Mesodermal cell (in vitro differentiated cells): ENCODE data around the gene SLC7A1.

ENCODE experiments used
- H3K27ac ChIP-seq: 2 replicates; pipeline ENCODE4 v1.7.0; 2013; ENCODE audit warnings: mild to moderate bottlenecking, low read depth, low read length, moderate library complexity; ENCODE audit not compliant: severe bottlenecking
- H3K36me3 ChIP-seq: 2 replicates; pipeline ENCODE4 v1.7.1; 2013; ENCODE audit warnings: mild to moderate bottlenecking, low read length, moderate library complexity; ENCODE audit not compliant: control insufficient read depth, insufficient read depth
- H3K4me1 ChIP-seq: one replicate; pipeline ENCODE4 v1.7.1; 2013; ENCODE audit warnings: mild to moderate bottlenecking, low read length; ENCODE audit not compliant: insufficient read depth, control insufficient read depth, poor library complexity, severe bottlenecking
- H3K4me3 ChIP-seq: 2 replicates; pipeline ENCODE4 v1.7.0; 2013; ENCODE audit warnings: low read length, control low read depth, mild to moderate bottlenecking; ENCODE audit not compliant: insufficient read depth, poor library complexity, severe bottlenecking; ENCODE audit errors: extremely low read depth
- H3K9me3 ChIP-seq: 2 replicates; pipeline ENCODE4 v1.7.1; 2013; ENCODE audit warnings: mild to moderate bottlenecking, low read length, moderate library complexity; ENCODE audit not compliant: control insufficient read depth
- WGBS, 2 experiments: methylation state at CpG; one replicate each; pipeline ENCODE4 v1.1.5; 2013; ENCODE audit warnings: missing lambda C conversion rate in 2 of 2; ENCODE audit not compliant: insufficient coverage in 2 of 2; 5-methylcytosine and 5-hydroxymethylcytosine counted together

Gene SLC7A1

DNA sequence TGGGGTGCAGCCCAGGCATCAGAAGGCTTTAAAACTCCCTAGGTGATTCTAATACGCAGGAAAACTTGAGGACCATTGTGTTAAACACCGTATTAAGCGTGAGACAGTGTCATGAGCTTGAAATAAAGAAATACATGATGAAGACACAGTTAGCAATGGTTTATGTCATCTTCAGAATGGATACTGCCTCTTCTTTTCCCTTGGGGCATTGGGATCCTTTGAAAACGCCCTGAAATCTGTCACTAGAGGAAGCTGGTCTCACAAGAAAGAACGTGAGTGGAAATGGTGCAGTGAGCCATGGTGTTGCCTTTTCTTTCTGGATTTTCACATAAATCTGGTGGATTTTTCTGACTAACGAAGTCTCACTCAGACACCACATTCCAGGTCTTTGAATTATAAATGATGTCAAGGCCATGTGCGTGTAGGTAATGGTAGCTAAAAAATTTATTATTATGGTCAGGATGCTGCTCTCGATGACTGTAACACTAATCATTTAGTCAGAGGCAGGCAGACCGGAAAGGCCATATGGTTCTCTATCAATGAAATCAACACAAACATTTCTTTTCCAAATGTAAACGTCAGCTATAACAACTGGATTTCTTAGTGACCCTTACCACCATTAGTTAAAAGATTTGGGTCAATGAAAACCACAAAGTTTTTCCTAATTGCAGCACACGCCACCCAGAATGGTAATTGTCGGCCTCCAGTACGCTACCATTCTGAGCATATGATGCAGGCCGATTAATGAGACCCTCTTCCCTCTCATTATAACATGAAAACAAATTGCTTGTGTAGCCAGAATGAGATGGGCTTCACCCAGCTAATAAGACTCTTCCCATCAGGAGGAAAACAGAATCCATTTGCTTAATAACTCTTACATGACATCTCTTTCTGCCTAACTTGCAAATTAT is 105.6 kb downstream of the SLC7A1 start:
- H3K4me1 ChIP-seq, result no peaks in the 10 kb centered on the region
- no peaks in the 10 kb centered on the region for H3K9me3 ChIP-seq
- H3K4me3 ChIP-seq, result no peak overlapping the region
- no peaks in the 10 kb centered on the region for H3K36me3 ChIP-seq
- 83 to 92% methylated on average over 12 of the region's 14 CpGs for WGBS, 2 experiments
- no peak overlapping the region for H3K27ac ChIP-seq

DNA sequence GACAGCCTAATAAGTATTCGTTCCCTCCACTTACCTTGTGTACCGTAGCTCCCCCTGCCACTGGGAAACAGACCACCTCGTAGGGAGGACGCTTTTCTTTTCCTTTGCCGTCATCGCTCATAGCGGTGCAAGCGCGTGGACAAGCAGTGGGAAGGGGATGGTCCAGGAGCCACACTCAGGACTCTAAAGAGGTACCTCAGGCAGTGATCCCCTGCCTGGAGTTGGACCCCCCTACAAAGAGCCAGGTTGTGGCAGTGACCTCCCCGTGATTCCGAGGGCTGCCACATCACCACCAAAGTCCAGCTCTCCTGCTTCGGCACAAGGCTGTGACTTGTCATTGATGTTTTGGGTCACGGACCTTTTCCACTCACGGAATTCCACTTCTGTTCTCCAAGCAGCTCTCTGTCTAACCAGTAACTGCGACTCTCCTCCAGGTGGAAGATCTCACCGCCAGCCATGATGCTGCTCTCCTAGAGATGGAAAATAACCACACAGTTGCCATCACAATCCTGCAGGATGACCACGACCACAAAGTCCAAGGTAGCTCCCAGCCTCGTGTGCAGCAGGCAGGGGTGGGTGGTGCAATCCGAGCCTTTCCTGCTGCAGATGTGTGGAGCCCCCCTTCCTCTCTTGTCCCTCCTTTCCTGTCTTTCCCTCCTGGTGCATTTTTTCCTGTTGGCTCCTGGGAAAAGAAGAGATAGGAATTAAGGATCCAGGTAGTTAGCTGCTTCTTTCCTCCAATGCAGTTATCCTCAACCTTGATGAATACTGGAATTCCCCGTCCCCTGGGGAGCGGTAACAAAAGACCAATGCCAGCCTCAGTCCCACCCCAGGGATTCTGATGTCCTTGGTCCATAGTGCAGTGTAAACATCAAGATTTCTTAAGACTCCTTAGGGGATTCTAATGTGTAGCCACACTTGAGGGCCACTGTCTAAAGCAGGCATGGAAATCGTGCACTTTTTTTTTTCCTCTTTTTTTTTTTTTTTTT is 107.7 kb downstream of the SLC7A1 start:
- no peaks in the 10 kb centered on the region for H3K36me3 ChIP-seq
- H3K4me3 ChIP-seq, result no peak overlapping the region
- 88 to 92% methylated on average over 15 of the region's 22 CpGs for WGBS, 2 experiments
- H3K9me3 ChIP-seq, result no peaks in the 10 kb centered on the region
- no peaks in the 10 kb centered on the region for H3K4me1 ChIP-seq
- H3K27ac ChIP-seq, result no peak overlapping the region

DNA sequence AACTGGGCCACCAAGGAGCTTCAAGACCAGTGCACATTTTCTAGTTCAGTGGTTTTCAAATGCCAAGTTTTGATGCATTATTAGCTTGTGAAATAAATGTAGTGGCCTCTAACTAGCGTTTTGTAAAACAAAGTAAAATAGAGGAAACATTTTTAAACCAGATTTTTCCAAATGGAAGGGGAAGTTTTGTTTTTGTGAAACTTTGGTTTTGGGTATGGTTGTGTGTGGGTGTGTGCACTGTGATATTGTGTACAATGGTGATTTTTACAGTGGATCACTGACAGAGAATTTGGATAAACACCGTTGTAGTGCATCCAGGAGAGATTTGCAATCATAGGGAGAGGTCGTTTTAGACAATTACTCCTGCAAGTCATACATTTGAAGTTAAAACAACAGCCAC is 108.9 kb downstream of the SLC7A1 start:
- H3K4me1 ChIP-seq, result no peaks in the 10 kb centered on the region
- no peak overlapping the region for H3K4me3 ChIP-seq
- 86 to 100% methylated on average over 1 to 2 of the region's 3 CpGs for WGBS, 2 experiments
- no peaks in the 10 kb centered on the region for H3K36me3 ChIP-seq
- H3K27ac ChIP-seq, result no peak overlapping the region
- no peaks in the 10 kb centered on the region for H3K9me3 ChIP-seq

DNA sequence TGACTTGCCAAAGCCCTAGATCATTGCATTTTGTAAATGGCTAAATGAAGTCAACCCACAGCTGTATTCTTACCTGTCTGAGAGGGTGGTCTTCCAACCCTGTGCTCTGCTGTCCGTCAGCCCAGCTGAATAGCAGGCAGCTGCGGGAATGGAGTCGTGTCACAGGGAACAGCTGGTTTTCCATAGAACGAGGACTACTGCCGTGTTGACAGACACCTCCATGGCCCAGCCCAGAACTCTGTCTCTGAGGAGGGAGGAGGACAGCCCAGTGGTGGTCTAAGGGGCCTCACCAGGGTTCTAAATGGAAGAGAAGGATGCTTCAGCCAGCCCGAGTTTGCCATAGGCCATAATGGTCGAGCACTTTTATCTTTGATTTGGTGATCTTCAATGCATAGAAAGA is 110.7 kb downstream of the SLC7A1 start:
- H3K4me1 ChIP-seq, result no peaks in the 10 kb centered on the region
- no peak overlapping the region for H3K4me3 ChIP-seq
- no peaks in the 10 kb centered on the region for H3K9me3 ChIP-seq
- no peaks in the 10 kb centered on the region for H3K36me3 ChIP-seq
- no peak overlapping the region for H3K27ac ChIP-seq
- WGBS, 2 experiments, result 80 to 89% methylated on average over 6 to 7 of the region's 7 CpGs

DNA sequence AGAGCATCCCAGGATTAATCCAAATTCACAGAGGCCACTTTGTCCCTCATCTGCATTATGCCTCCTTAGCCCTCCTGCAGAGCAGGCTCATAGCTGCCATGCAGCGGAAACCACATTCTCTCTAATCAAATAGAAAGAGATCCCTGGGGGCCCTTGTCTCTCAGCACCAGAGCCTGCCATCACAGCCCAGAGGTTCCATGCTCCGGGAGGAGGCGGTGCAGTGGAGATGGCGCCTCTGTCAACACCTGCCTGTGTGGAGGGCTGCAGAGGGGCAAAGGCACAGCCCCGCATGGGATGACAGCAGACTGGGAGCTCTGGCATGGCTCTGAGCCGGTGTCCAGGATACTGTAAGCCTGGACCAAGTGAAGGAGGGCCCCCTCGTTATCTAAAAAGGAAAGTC is 111.3 kb downstream of the SLC7A1 start:
- 66% methylated on average over 6 of the region's 7 CpGs for WGBS, 2 experiments
- H3K4me3 ChIP-seq, result no peak overlapping the region
- no peaks in the 10 kb centered on the region for H3K9me3 ChIP-seq
- no peaks in the 10 kb centered on the region for H3K4me1 ChIP-seq
- H3K36me3 ChIP-seq, result no peaks in the 10 kb centered on the region
- H3K27ac ChIP-seq, result no peak overlapping the region

DNA sequence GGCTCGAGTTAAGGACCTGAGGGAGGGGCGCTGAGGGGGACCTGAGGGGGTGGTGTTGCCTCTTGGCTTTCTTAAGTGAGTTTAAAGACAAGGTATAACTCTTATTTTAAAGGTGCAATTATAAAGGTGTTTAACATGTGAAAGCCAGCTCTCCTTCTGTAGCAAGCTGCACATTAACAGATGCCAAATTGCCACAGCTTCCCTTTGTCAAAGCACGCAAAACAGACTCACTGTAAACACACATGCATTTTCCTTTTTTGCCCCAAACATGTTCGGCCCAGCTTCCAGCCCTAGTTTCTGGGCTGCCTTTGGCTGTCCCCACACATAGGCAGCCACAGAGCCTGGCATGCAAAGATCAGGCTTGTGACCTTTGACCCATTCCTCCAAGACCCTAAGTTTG is 111.9 kb downstream of the SLC7A1 start:
- H3K4me3 ChIP-seq, result no peak overlapping the region
- no peaks in the 10 kb centered on the region for H3K4me1 ChIP-seq
- 73 to 92% methylated on average over 4 of the region's 4 CpGs for WGBS, 2 experiments
- no peaks in the 10 kb centered on the region for H3K9me3 ChIP-seq
- H3K36me3 ChIP-seq, result no peaks in the 10 kb centered on the region
- H3K27ac ChIP-seq, result no peak overlapping the region

DNA sequence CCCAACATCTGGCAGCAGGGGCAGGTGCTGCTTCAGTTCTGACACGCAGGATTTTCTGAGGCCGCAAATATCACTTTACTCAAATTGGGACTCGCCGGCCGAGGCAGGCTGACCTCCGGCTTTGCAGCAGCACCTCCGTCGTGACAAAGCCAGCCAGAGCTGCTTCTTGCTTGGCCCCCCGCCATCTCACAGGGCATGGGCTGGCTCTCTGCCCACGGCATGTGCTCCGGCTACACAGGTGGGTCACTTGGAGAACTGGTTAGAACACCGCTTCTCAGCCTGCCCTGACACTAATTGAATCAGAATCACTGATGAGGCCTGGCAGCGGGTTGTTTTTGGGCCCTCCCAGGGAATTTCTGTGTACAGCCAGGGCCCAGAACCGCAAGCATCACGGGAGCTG is 112.3 kb downstream of the SLC7A1 start:
- no peaks in the 10 kb centered on the region for H3K4me1 ChIP-seq
- no peak overlapping the region for H3K4me3 ChIP-seq
- no peak overlapping the region for H3K27ac ChIP-seq
- 89 to 93% methylated on average over 14 to 15 of the region's 15 CpGs for WGBS, 2 experiments
- H3K36me3 ChIP-seq, result no peaks in the 10 kb centered on the region
- no peaks in the 10 kb centered on the region for H3K9me3 ChIP-seq

DNA sequence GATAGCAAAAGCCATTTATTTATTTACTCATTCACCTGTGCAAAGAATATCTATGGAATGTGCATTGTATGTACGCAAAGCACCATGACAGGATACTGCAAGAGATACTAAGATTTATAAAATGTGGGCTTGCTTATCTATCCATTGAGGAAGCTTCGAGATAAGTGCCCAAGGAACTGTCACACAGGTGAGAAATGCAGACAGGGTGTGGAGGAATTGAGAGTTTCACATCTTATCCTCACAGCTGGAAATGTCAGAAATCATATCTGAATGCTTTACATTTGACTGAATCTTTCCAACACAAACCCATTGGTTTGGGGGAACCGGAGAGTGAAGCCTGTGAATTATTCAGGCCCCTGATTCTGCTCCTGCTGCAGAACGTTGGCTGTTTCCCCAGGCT is 113.0 kb downstream of the SLC7A1 start:
- H3K4me1 ChIP-seq, result no peaks in the 10 kb centered on the region
- no peaks in the 10 kb centered on the region for H3K9me3 ChIP-seq
- no peak overlapping the region for H3K27ac ChIP-seq
- H3K36me3 ChIP-seq, result no peaks in the 10 kb centered on the region
- no peak overlapping the region for H3K4me3 ChIP-seq
- WGBS, 2 experiments, result 94 to 100% methylated on average over 3 to 4 of the region's 4 CpGs

DNA sequence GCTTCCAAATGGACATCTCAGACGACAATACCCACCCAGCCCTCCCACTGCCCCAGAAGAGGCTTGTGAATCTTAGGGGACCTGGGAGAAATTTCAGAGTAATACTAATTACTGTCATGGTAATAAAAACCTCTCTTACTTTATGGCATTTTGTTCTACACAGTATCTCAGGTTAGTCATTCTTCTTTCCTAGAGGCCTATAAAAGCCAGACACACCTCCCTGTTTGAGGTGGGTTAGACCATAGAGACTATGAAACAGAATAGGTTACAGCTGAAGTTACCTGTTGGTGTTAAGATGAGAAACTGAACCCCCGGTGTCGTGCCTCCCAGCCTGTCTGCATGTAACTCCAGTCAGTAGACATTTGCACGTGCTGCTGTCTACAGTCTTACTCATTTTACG is 113.9 kb downstream of the SLC7A1 start:
- Histone ChIP-seq H3K27ac (no peak overlapping the region), H3K4me3 (no peak overlapping the region), H3K4me1 (no peaks in the 10 kb centered on the region), H3K36me3 (no peaks in the 10 kb centered on the region), H3K9me3 (no peaks in the 10 kb centered on the region)
- WGBS, 2 experiments, result 83 to 95% methylated on average over 4 of the region's 5 CpGs

DNA sequence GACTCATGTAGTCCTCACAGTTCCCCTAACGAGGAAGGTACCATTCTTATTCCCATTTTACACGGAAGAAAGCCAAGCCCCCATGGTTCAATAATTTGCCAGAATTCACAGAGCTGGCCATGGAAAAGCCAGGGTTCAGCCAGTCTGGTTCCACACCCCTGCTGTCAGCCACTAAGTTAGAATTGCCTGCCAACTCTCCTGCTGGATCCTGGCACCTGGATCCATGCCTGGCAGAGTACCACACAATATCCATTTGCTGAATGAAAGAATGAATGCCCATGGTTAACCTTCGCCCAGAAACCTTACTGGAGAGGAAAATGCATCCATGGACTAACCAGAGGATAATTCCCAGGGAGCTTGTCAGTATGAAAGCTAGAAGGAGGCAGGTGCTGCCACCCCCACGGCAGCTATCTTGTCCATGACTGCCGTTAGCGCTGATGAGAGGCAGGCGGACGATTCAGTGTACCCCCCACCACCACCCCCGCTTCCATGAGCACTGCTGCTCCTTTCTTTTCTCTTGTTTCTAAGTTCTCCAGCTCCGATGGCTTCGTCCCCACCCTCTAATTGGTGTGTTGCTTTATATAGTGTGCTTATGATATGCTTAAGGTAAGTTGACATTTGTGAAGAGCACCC is 114.5 kb downstream of the SLC7A1 start:
- Histone ChIP-seq H3K9me3 (no peaks in the 10 kb centered on the region), H3K4me3 (no peak overlapping the region), H3K36me3 (no peaks in the 10 kb centered on the region), H3K27ac (no peak overlapping the region), H3K4me1 (no peaks in the 10 kb centered on the region)
- 86 to 100% methylated on average over 3 to 6 of the region's 11 CpGs for WGBS, 2 experiments
